Mesenchymal stem cell (in vitro differentiated cells and primary cell): ENCODE data around the gene PARP11.

ENCODE experiments used
- DNase-seq: peaks from one replicate; pipeline ENCODE4 v3.0.0-alpha.2; 2013
- H2AFZ ChIP-seq: one replicate; pipeline ENCODE4 v1.6.1; 2013; ENCODE audit warnings: low read depth, mild to moderate bottlenecking, control low read depth, inconsistent platforms, low read length, moderate library complexity
- H2AK5ac ChIP-seq: 2 replicates; pipeline ENCODE4 v1.6.1; 2013; ENCODE audit warnings: low read length, moderate library complexity, mild to moderate bottlenecking, inconsistent platforms; ENCODE audit not compliant: severe bottlenecking
- H2BK120ac ChIP-seq: one replicate; pipeline ENCODE4 v1.6.1; 2013; ENCODE audit warnings: low read depth, mild to moderate bottlenecking, inconsistent platforms, low read length, moderate library complexity
- H2BK12ac ChIP-seq, 2 experiments: one replicate each; pipeline ENCODE4 v1.6.1; 2013; ENCODE audit warnings: inconsistent platforms in 2 of 2, low read length in 2 of 2, mild to moderate bottlenecking in 2 of 2, moderate library complexity in 2 of 2, control low read depth in 1 of 2
- H2BK15ac ChIP-seq: one replicate; pipeline ENCODE4 v1.6.1; 2013; ENCODE audit warnings: mild to moderate bottlenecking, low read depth, inconsistent platforms; ENCODE audit not compliant: poor library complexity, severe bottlenecking
- H2BK5ac ChIP-seq: 2 replicates; pipeline ENCODE4 v1.6.1; 2013; ENCODE audit warnings: low read depth, mild to moderate bottlenecking, low read length, control low read depth, inconsistent platforms; ENCODE audit not compliant: poor library complexity, severe bottlenecking
- H3K14ac ChIP-seq, 2 experiments: one replicate each; pipeline ENCODE4 v1.6.1; 2013; ENCODE audit warnings: inconsistent platforms in 2 of 2, low read length in 2 of 2, control low read depth in 1 of 2, mild to moderate bottlenecking in 1 of 2, moderate library complexity in 1 of 2
- H3K18ac ChIP-seq, 2 experiments: one replicate each; pipeline ENCODE4 v1.6.1; 2013; ENCODE audit warnings: inconsistent platforms in 2 of 2, low read length in 2 of 2, control low read depth in 1 of 2, low read depth in 1 of 2, mild to moderate bottlenecking in 1 of 2
- H3K23ac ChIP-seq, 2 experiments: one replicate each; pipeline ENCODE4 v1.6.1; 2013; ENCODE audit warnings: inconsistent platforms in 2 of 2, low read length in 2 of 2, mild to moderate bottlenecking in 2 of 2, moderate library complexity in 2 of 2, control low read depth in 1 of 2
- H3K27ac ChIP-seq: 2 replicates; pipeline ENCODE4 v1.5.1; 2013; ENCODE audit warnings: mild to moderate bottlenecking, moderate library complexity, low read length, control low read depth, inconsistent platforms; ENCODE audit not compliant: poor library complexity, severe bottlenecking
- H3K27me3 ChIP-seq, 2 experiments: 2 replicates each; pipeline versions ENCODE4 v1.6.1 to v1.7.0; 2013; ENCODE audit warnings: low read length in 2 of 2, mild to moderate bottlenecking in 2 of 2, moderate library complexity in 2 of 2, control low read depth in 1 of 2, inconsistent platforms in 1 of 2; ENCODE audit not compliant: control insufficient read depth in 1 of 2, insufficient read depth in 1 of 2
- H3K36me3 ChIP-seq, 2 experiments: 2 replicates each; pipeline versions ENCODE4 v1.6.1 to v1.7.0; 2013; ENCODE audit warnings: low read length in 2 of 2, control low read depth in 1 of 2, inconsistent platforms in 1 of 2, low read depth in 1 of 2, mild to moderate bottlenecking in 1 of 2; ENCODE audit not compliant: insufficient read depth in 2 of 2, control insufficient read depth in 1 of 2
- H3K4ac ChIP-seq, 2 experiments: one replicate each; pipeline ENCODE4 v1.6.1; 2013; ENCODE audit warnings: inconsistent platforms in 2 of 2, low read length in 2 of 2, mild to moderate bottlenecking in 2 of 2, moderate library complexity in 2 of 2, control low read depth in 1 of 2, low read depth in 1 of 2
- H3K4me1 ChIP-seq: 2 replicates; pipeline ENCODE4 v1.6.1; 2013; ENCODE audit warnings: low read depth, low read length, control low read depth; ENCODE audit not compliant: control insufficient read depth, insufficient read depth
- H3K4me2 ChIP-seq: 2 replicates; pipeline ENCODE4 v1.6.1; 2013; ENCODE audit warnings: low read length, mild to moderate bottlenecking, inconsistent platforms; ENCODE audit not compliant: poor library complexity, severe bottlenecking
- H3K4me3 ChIP-seq, 2 experiments: 2 replicates each; pipeline versions ENCODE4 v1.5.1 to v1.7.0; 2013; ENCODE audit warnings: low read length in 2 of 2, mild to moderate bottlenecking in 2 of 2, control low read depth in 1 of 2, low read depth in 1 of 2; ENCODE audit not compliant: insufficient read depth in 1 of 2
- H3K79me1 ChIP-seq: replicated peaks from 2 replicates; pipeline ENCODE4 v1.6.1; 2013; ENCODE audit warnings: mild to moderate bottlenecking, control low read depth, low read length, inconsistent platforms; ENCODE audit not compliant: poor library complexity, severe bottlenecking
- H3K9ac ChIP-seq: 2 replicates; pipeline ENCODE4 v1.7.0; 2013; ENCODE audit warnings: mild to moderate bottlenecking, low read length, moderate library complexity
- H3K9me3 ChIP-seq: 2 replicates; pipeline ENCODE4 v1.7.0; 2013; ENCODE audit warnings: mild to moderate bottlenecking, low read length; ENCODE audit not compliant: control insufficient read depth
- H4K8ac ChIP-seq: one replicate; pipeline ENCODE4 v1.6.1; 2013; ENCODE audit warnings: inconsistent platforms, mild to moderate bottlenecking, low read length, moderate library complexity
- H4K91ac ChIP-seq: one replicate; pipeline ENCODE4 v1.6.1; 2013; ENCODE audit warnings: mild to moderate bottlenecking, low read length, inconsistent platforms
- WGBS: methylation state at CpG from one replicate; pipeline ENCODE4 v1.1.7; 2013; ENCODE audit warnings: mixed read lengths; 5-methylcytosine and 5-hydroxymethylcytosine counted together

The PARP11 gene

DNA sequence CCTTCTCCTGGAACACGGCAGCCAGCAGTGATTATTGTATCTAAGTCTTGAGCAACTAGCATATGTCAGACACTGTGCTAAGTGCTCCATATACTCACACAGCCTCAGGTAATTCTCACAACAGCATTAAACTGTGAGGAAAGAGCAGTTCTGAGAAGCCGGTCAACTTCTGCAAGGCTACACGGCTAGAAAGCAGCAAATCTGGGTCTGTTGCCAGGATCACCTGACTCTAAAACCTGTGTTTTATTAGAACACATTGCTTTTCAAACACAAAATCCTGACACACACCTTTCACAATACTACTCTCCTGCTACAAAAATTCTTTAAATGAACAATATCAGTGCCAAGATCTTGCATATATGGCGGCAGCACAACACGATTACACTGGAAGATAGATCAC, 70.5 kb downstream of the PARP11 start:
- WGBS, result 83% methylated on average over 5 of the region's 5 CpGs
- no peak overlapping the region for H2AK5ac ChIP-seq
- DNase-seq, result no peak
- H3K36me3 ChIP-seq, result peaks cover 0 to 6% of the 10 kb centered on the region in 2 experiments
- H2BK15ac ChIP-seq, result no peak overlapping the region
- H3K79me1 ChIP-seq, result no peaks in the 10 kb centered on the region
- H4K8ac ChIP-seq, result no peak overlapping the region
- no peak overlapping the region for H3K4me3 ChIP-seq
- no peak overlapping the region for H3K14ac ChIP-seq
- no peak overlapping the region for H4K91ac ChIP-seq
- H2AFZ ChIP-seq, result no peak overlapping the region
- no peak overlapping the region for H3K18ac ChIP-seq
- no peak overlapping the region for H2BK5ac ChIP-seq
- no peak overlapping the region for H3K27ac ChIP-seq
- no peak overlapping the region for H2BK12ac ChIP-seq
- no peak overlapping the region for H2BK120ac ChIP-seq
- H3K27me3 ChIP-seq, result no peaks in the 10 kb centered on the region
- no peak overlapping the region for H3K4me2 ChIP-seq
- no peak overlapping the region for H3K4ac ChIP-seq
- no peaks in the 10 kb centered on the region for H3K9me3 ChIP-seq
- no peak overlapping the region for H3K23ac ChIP-seq
- no peaks in the 10 kb centered on the region for H3K4me1 ChIP-seq
- no peak overlapping the region for H3K9ac ChIP-seq

DNA sequence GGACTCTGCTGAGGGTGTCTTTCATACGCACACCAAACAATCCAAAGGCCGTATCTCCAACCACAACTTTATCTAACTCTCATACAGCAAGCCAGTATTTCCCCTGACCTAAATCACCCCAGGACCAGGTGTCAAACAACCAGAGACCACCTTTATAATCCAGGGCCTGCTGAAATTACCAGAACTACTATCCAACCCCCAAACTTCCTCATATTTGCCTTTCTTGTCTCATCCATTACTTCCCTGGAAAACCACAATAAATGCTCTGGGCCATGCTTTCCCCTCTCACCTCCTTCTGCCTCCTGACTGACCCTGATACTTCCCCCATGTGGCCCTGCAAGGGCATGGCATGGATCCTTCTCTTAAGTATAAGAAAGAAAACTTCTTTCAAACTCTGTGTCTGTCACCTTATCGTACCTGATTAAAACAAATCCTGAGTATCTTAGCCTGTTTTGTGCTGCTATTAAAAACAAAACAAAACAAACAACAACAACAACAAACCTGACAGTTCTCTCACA, 75.6 kb downstream of the PARP11 start:
- Histone ChIP-seq H3K9ac (no peak overlapping the region), H3K4ac (no peak overlapping the region), H3K4me2 (no peak overlapping the region), H3K23ac (no peak overlapping the region), H4K8ac (no peak overlapping the region), H3K18ac (no peak overlapping the region), H2AFZ (no peak overlapping the region), H3K4me1 (no peaks in the 10 kb centered on the region), H2BK120ac (no peak overlapping the region), H3K27ac (no peak overlapping the region), H2AK5ac (no peak overlapping the region), H4K91ac (no peak overlapping the region), H3K36me3 (no peaks in the 10 kb centered on the region), H3K9me3 (no peaks in the 10 kb centered on the region), H2BK5ac (no peak overlapping the region), H2BK15ac (no peak overlapping the region), H3K27me3 (no peaks in the 10 kb centered on the region), H3K4me3 (no peak overlapping the region), H2BK12ac (no peak overlapping the region), H3K14ac (no peak overlapping the region), H3K79me1 (no peaks in the 10 kb centered on the region)
- DNase-seq, result no peak
- 97% methylated on average over 3 of the region's 3 CpGs for WGBS

DNA sequence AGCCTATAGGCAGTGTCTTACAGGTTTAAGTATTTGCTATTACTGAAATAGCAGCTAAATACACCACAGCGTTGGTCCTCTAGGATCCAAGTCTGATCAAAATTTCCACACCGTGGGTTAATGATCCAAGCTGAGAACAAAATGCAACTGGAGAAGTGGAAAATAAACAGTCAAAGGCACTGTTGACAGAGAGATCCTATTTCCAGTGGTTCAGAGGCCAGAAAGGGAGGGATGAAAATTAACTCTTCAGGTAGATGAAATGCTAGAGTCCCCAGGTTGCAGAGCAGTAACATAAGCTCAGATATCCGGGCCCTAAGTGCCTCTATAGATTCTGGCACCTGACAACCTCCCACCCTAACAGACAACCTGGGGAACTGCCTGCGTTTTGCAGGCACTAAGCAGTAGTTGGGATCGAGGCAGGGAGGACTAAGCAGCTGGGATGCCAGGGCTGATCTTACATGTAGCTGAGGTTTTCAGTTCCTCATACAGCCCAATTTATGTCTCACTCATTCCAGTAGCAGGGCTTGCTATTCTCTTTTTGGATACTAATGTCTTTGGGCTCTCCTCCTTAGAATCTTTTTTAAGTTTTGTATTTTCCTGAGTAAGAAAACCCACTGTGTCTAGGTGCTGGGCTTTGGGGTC, 77.6 kb downstream of the PARP11 start:
- Histone ChIP-seq H3K9me3 (no peaks in the 10 kb centered on the region), H3K4me1 (no peaks in the 10 kb centered on the region), H3K4me2 (no peak overlapping the region), H2BK5ac (no peak overlapping the region), H3K27me3 (no peaks in the 10 kb centered on the region), H3K4ac (no peak overlapping the region), H3K4me3 (no peak overlapping the region), H3K36me3 (no peaks in the 10 kb centered on the region), H2BK120ac (no peak overlapping the region), H3K79me1 (no peaks in the 10 kb centered on the region), H3K14ac (no peak overlapping the region), H2AK5ac (no peak overlapping the region), H3K23ac (no peak overlapping the region), H3K27ac (no peak overlapping the region), H2BK12ac (no peak overlapping the region), H3K9ac (no peak overlapping the region), H3K18ac (no peak overlapping the region), H4K8ac (no peak overlapping the region), H2BK15ac (no peak overlapping the region), H4K91ac (no peak overlapping the region), H2AFZ (no peak overlapping the region)
- no peak for DNase-seq
- 85% methylated on average over 4 of the region's 5 CpGs for WGBS

DNA sequence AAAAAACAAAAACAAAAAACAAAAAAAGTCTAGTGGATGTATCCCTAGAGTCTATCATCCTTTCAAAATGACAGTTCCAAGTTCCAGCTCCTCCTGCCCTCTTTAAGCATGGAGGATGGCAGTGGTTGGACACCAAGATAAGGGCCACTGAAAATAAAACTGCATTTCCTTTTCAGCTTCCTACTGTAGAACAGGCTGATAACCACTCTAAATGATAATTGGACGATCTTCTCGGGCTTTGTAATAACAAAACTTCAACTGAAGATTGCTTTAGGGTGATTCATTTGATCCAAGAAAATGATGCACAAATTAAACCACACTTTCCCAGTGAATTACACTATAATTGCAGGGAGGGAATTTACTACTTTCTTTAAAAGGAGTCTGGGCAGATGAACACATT, 78.1 kb downstream of the PARP11 start:
- H3K27ac ChIP-seq, result no peak overlapping the region
- no peak overlapping the region for H3K9ac ChIP-seq
- no peak overlapping the region for H2AK5ac ChIP-seq
- no peaks in the 10 kb centered on the region for H3K36me3 ChIP-seq
- H2BK12ac ChIP-seq, result no peak overlapping the region
- H3K79me1 ChIP-seq, result no peaks in the 10 kb centered on the region
- no peak overlapping the region for H3K18ac ChIP-seq
- H3K14ac ChIP-seq, result no peak overlapping the region
- no peaks in the 10 kb centered on the region for H3K4me1 ChIP-seq
- H4K91ac ChIP-seq, result no peak overlapping the region
- no peak overlapping the region for H3K4me2 ChIP-seq
- DNase-seq, result no peak
- no peak overlapping the region for H4K8ac ChIP-seq
- H3K4ac ChIP-seq, result no peak overlapping the region
- no peaks in the 10 kb centered on the region for H3K27me3 ChIP-seq
- no peak overlapping the region for H3K23ac ChIP-seq
- WGBS, result no CpG with 5 or more reads among the region's 2 CpGs
- no peak overlapping the region for H2BK120ac ChIP-seq
- no peak overlapping the region for H2BK15ac ChIP-seq
- H3K4me3 ChIP-seq, result no peak overlapping the region
- no peak overlapping the region for H2BK5ac ChIP-seq
- H3K9me3 ChIP-seq, result no peaks in the 10 kb centered on the region
- no peak overlapping the region for H2AFZ ChIP-seq
